Measurements from ENCODE around the gene SRSF6. TPM values are rescaled to one million over a fixed set of nuclear protein-coding genes. Genes with fewer than 3 reads are reported as not detected.

The SRSF6 gene
- total RNA-seq, 6 experiments from 2014 or later: 141 to 157 (median 148) TPM

- Mint-ChIP-seq H3K27me3 (ENCODE audit: insufficient read depth) (peaks cover 30% of the 10 kb centered on the region), H3K4me1 (ENCODE audit: low read depth) (no peaks in the 10 kb centered on the region), H3K27ac (no peak overlapping the region), H3K36me3 (ENCODE audit: low read depth) (no peaks in the 10 kb centered on the region), H3K9me3 (no peaks in the 10 kb centered on the region), H3K4me3 (no peak overlapping the region)
- TF ChIP-seq CTCF (IDR thresholded peaks at IDR 0.05): peak; percentile 24
- DNase-seq: no peak
These were observed 50.9 kb downstream of the SRSF6 start for GRCh38 chr20:43508604-43509040.

- Mint-ChIP-seq H3K36me3 (ENCODE audit: low read depth) (no peaks in the 10 kb centered on the region), H3K4me1 (ENCODE audit: low read depth) (peaks cover 10% of the 10 kb centered on the region), H3K27ac (no peak overlapping the region), H3K4me3 (no peak overlapping the region), H3K27me3 (ENCODE audit: insufficient read depth) (peaks cover 5% of the 10 kb centered on the region; the same call in 1 of the 2 replicates), H3K9me3 (no peaks in the 10 kb centered on the region)
- DNase-seq: no peak
- TF ChIP-seq CTCF (IDR thresholded peaks at IDR 0.05): no peak
These were observed 54.2 kb downstream of the SRSF6 start for GRCh38 chr20:43511879-43512278.

GRCh38 chr20:43513372-43513930, 55.8 kb downstream of the SRSF6 start:
- Mint-ChIP-seq H3K27me3 (ENCODE audit: insufficient read depth) (peaks cover 1% of the 10 kb centered on the region; the same call in 1 of the 2 replicates), H3K4me1 (ENCODE audit: low read depth) (peaks cover 10% of the 10 kb centered on the region), H3K4me3 (peak overlapping the region; percentile 97), H3K9me3 (no peaks in the 10 kb centered on the region), H3K36me3 (ENCODE audit: low read depth) (no peaks in the 10 kb centered on the region), H3K27ac (no peak overlapping the region)
- DNase-seq: no peak
- no peak for TF ChIP-seq CTCF (IDR thresholded peaks at IDR 0.05)

Other genes with a start within 250 kb of the SRSF6 start
- gene L3MBTL1, start 49.8 kb downstream of the SRSF6 start, total RNA-seq (2021; fragmentation: NEBNext Ultra II Directional; extraction: Animal tissue kit (Norgen Biotek cat#: 25700)): 1 to 10 TPM; 1.8 to 2.9 (median 2.3) TPM
- under 1 TPM in 1 of 6 experiments, not detected in 5; 0.09 TPM for gene SGK2, start 101.1 kb downstream of the SRSF6 start, total RNA-seq (2021; fragmentation: NEBNext Ultra II Directional; extraction: Animal tissue kit (Norgen Biotek cat#: 25700))
- 10 to 100 TPM; 29.1 to 37.9 (median 35.2) TPM for gene IFT52, start 133.0 kb downstream of the SRSF6 start, total RNA-seq (2021; fragmentation: NEBNext Ultra II Directional; extraction: Animal tissue kit (Norgen Biotek cat#: 25700))
- 10 to 100 TPM in 5 of 6 experiments, 1 to 10 TPM in 1; 8.9 to 20.4 (median 20.1) TPM for gene MYBL2, start 209.2 kb downstream of the SRSF6 start, total RNA-seq (2021; fragmentation: NEBNext Ultra II Directional; extraction: Animal tissue kit (Norgen Biotek cat#: 25700))

Measured in HFFc6 (cell line).